ENCODE measurements around the gene NRXN3.

The NRXN3 gene

DNA sequence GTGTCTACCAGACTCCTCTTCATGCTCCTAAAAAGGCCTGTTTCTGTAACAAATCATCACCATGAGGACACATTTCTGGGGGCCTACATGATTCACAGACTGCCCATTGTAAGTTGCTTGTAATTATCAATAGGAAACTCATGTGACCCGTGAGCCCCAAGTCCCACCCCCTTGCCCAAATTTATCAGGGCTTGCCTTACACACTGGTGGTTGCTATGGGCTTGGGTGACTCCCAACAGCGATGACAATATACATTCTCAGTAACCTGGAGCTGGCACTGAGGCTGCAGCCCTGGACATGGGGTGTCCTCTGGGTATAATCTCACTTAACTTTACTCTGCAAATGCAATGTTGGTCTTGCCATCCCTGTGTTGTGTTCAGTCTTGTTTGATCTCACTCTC lies 149.2 kb downstream of the NRXN3 start:
- Histone ChIP-seq H3K79me2 (ENCODE audit: control insufficient read depth, insufficient read depth, low read length, unreplicated experiment) (no peaks in the 10 kb centered on the region), H2AFZ (ENCODE audit: low read length, unreplicated experiment) (no peak overlapping the region), H3K4me1 (ENCODE audit: control insufficient read depth, insufficient read depth, low read length, unreplicated experiment) (no peaks in the 10 kb centered on the region), H3K27ac (ENCODE audit: low read depth, low read length) (no peak overlapping the region), H3K4me3 (ENCODE audit: low read depth, low read length) (no peak overlapping the region), H3K27me3 (ENCODE audit: insufficient read depth, low read length) (no peaks in the 10 kb centered on the region), H3K36me3 (ENCODE audit: insufficient read depth, low read length) (no peaks in the 10 kb centered on the region)

DNA sequence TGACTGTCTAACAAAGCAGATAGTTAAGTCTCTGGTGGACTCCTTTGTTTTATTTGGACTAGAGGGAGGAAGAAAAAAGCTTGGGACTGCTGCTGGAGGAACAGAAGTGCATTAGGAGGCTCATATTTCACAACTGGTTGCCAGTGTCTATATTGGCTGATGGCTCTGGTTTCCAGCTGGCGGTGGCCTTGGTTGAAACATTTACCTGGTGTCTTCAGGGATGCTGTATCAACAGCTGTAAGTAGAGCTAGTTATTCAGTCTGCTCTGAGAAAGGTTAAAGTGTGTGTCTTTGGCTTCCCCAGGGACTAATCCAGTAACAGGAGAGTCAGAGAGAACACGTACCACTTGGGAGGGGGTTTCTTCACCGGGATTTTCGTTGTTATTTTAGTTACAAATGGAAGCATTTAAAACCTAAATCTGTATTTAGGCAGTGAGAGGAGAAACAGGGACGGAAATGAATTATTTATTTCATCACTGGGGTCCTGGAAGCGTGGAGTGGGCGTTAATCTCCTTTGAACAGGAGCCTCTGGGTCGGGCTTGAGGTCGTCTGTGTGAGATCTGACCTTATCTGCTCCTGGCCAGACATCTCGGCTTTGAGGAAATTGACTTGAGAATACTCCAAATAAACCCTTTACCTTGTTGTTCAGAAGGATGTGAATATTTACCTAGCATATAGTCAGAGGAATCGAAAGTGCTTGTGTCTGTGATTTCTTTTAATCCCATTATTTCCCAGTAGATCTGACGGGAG lies 149.9 kb downstream of the NRXN3 start:
- Histone ChIP-seq H3K36me3 (ENCODE audit: insufficient read depth, low read length) (no peaks in the 10 kb centered on the region), H2AFZ (ENCODE audit: low read length, unreplicated experiment) (no peak overlapping the region), H3K4me3 (ENCODE audit: low read depth, low read length) (no peak overlapping the region), H3K4me1 (ENCODE audit: control insufficient read depth, insufficient read depth, low read length, unreplicated experiment) (no peaks in the 10 kb centered on the region), H3K27me3 (ENCODE audit: insufficient read depth, low read length) (no peaks in the 10 kb centered on the region), H3K27ac (ENCODE audit: low read depth, low read length) (no peak overlapping the region), H3K79me2 (ENCODE audit: control insufficient read depth, insufficient read depth, low read length, unreplicated experiment) (no peaks in the 10 kb centered on the region)

DNA sequence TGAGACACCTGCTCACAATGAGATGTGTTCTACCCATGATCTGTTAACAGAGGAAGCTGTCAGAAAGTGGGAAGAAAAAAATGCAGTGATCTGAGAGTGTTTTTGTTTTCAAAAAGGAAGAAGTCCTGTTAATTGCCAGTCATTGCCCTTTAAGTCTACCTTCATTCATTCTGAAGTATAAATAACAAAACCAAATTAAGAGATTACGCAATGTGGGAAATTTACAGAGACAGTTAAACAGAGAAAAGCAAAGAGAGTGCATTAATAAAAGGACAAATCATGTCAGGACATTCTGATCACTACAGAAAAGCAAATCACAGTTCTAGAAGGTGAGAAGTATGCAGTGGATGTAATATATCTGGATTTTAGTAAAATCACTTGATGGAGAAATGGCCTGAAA lies 154.2 kb downstream of the NRXN3 start:
- Histone ChIP-seq H3K27ac (ENCODE audit: low read depth, low read length) (no peak overlapping the region), H3K4me3 (ENCODE audit: low read depth, low read length) (no peak overlapping the region), H3K27me3 (ENCODE audit: insufficient read depth, low read length) (no peaks in the 10 kb centered on the region), H2AFZ (ENCODE audit: low read length, unreplicated experiment) (no peak overlapping the region), H3K36me3 (ENCODE audit: insufficient read depth, low read length) (no peaks in the 10 kb centered on the region), H3K4me1 (ENCODE audit: control insufficient read depth, insufficient read depth, low read length, unreplicated experiment) (no peaks in the 10 kb centered on the region), H3K79me2 (ENCODE audit: control insufficient read depth, insufficient read depth, low read length, unreplicated experiment) (no peaks in the 10 kb centered on the region)

DNA sequence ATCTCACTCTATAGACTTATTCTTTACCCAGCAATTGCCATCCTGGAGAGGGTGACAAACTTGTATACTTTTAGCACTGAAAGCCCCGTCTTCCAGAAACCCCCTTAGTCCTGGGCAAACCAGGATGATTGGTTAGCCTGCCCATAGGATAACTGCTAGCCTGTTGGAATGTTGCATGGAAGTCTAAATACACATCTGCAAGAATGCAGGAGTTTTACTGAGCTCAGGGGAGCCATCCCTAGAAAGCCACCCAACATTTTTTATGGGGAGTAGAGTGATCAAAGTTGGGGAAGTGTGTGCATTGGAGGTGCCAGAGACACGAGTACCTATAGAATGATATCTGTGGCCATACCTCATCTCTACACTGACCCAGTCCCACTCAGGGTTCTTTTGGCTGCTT lies 155.7 kb downstream of the NRXN3 start:
- no peak overlapping the region for H3K27ac ChIP-seq (ENCODE audit: low read depth, low read length)
- no peaks in the 10 kb centered on the region for H3K36me3 ChIP-seq (ENCODE audit: insufficient read depth, low read length)
- no peak overlapping the region for H2AFZ ChIP-seq (ENCODE audit: low read length, unreplicated experiment)
- no peak overlapping the region for H3K4me3 ChIP-seq (ENCODE audit: low read depth, low read length)
- no peaks in the 10 kb centered on the region for H3K27me3 ChIP-seq (ENCODE audit: insufficient read depth, low read length)
- H3K4me1 ChIP-seq (ENCODE audit: control insufficient read depth, insufficient read depth, low read length, unreplicated experiment) = no peaks in the 10 kb centered on the region
- H3K79me2 ChIP-seq (ENCODE audit: control insufficient read depth, insufficient read depth, low read length, unreplicated experiment) = no peaks in the 10 kb centered on the region

DNA sequence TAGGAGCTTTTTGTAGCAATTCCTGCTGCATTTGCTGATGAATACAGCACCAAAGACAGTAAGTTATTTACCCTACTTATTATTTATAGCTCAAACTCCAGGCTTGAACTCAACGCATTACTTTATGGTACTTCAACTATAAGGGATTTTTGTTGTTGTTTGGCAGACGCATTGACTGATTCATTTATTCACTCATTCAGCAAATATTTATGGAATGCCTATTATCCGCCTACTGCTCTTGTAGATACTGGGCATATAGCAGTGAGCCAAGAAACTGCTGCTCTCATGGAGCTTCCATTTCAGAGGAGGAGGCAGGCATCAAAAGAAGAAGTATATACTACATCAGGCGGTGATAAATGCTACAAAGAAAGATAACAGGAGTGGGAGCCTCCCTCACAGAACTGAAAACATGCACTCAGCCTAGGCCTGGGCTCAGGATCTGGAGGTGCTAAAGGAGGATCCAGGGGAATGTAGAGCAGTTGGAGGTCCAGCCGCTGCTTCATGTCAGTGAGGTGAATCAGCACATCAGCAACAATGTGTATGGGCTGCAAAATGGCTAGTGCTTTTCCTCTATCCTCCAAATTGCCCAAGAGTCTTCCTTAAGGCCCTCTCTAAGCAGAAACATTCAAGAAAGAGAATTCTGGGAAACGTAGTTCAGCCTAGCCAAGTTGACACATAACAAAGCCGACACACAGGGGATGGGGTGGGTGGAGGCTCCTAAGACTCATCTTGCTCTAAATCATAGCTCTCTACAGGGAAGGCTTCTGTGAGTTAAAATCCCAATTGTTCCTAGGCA lies 157.5 kb downstream of the NRXN3 start:
- Histone ChIP-seq H2AFZ (ENCODE audit: low read length, unreplicated experiment) (no peak overlapping the region), H3K36me3 (ENCODE audit: insufficient read depth, low read length) (no peaks in the 10 kb centered on the region), H3K79me2 (ENCODE audit: control insufficient read depth, insufficient read depth, low read length, unreplicated experiment) (no peaks in the 10 kb centered on the region), H3K27ac (ENCODE audit: low read depth, low read length) (no peak overlapping the region), H3K4me1 (ENCODE audit: control insufficient read depth, insufficient read depth, low read length, unreplicated experiment) (no peaks in the 10 kb centered on the region), H3K27me3 (ENCODE audit: insufficient read depth, low read length) (no peaks in the 10 kb centered on the region), H3K4me3 (ENCODE audit: low read depth, low read length) (no peak overlapping the region)

DNA sequence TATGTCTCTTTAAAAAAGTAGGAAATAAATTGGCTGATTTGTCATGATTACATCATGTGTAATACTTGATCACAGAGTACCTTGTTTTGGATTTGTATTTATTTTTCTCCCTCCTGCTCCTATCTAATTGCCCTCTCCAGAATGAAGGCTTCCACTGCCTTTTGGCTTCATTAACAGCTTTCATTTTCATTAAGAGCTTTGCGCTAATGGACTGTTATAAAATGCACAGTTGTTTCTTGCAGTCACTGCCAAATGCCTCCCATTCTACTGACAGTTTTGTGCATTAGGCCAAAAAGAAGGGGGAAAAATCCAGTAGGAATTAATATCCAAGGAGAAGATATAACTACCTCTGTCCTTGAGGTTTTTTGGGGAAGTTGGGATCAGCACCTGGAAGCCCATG lies 159.2 kb downstream of the NRXN3 start:
- Histone ChIP-seq H3K36me3 (ENCODE audit: insufficient read depth, low read length) (no peaks in the 10 kb centered on the region), H2AFZ (ENCODE audit: low read length, unreplicated experiment) (no peak overlapping the region), H3K79me2 (ENCODE audit: control insufficient read depth, insufficient read depth, low read length, unreplicated experiment) (no peaks in the 10 kb centered on the region), H3K4me3 (ENCODE audit: low read depth, low read length) (no peak overlapping the region), H3K4me1 (ENCODE audit: control insufficient read depth, insufficient read depth, low read length, unreplicated experiment) (no peaks in the 10 kb centered on the region), H3K27ac (ENCODE audit: low read depth, low read length) (no peak overlapping the region), H3K27me3 (ENCODE audit: insufficient read depth, low read length) (no peaks in the 10 kb centered on the region)

DNA sequence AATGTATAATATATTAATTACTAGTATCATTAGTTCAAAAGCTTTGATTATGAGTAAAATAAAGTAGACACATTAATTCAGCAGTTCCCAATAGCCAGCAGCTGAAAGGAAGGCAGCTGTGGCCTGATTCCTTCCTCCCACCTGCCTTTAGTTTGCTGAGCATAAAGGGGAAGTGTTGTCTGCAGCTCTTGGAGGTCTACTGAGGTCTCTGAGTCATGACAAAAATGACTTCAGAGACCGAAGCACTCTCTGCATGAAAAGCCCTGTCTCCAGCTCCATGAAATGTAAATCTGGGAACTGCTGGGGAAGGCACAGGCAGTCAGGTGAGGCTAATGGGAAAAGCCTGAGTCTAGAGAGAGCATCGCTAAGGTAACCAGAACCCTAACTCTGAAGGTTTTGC lies 165.4 kb downstream of the NRXN3 start:
- Histone ChIP-seq H3K27me3 (ENCODE audit: insufficient read depth, low read length) (no peaks in the 10 kb centered on the region), H3K4me1 (ENCODE audit: control insufficient read depth, insufficient read depth, low read length, unreplicated experiment) (no peaks in the 10 kb centered on the region), H3K27ac (ENCODE audit: low read depth, low read length) (no peak overlapping the region), H2AFZ (ENCODE audit: low read length, unreplicated experiment) (no peak overlapping the region), H3K4me3 (ENCODE audit: low read depth, low read length) (no peak overlapping the region), H3K79me2 (ENCODE audit: control insufficient read depth, insufficient read depth, low read length, unreplicated experiment) (no peaks in the 10 kb centered on the region), H3K36me3 (ENCODE audit: insufficient read depth, low read length) (no peaks in the 10 kb centered on the region)

DNA sequence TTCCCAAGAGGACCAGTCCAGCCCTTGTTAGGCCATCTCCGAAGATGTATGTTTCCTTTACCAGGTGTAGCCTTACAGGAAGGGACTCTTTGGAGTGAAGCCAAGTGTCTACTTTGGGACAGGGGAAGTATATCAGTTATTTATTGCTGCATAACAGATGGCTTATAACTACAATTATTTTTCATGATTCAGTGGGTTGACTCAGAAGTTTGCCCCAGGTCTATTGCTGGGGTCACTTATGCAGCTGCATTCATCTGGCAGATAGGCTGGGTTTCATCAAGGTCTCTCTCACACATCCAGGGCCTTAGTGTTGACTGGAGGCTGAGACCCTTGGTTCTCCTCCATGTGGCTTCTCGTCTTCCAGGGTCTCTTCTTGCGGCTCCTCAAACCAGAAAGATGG lies 170.1 kb downstream of the NRXN3 start:
- no peaks in the 10 kb centered on the region for H3K36me3 ChIP-seq (ENCODE audit: insufficient read depth, low read length)
- H3K27me3 ChIP-seq (ENCODE audit: insufficient read depth, low read length) = no peaks in the 10 kb centered on the region
- no peak overlapping the region for H3K4me3 ChIP-seq (ENCODE audit: low read depth, low read length)
- H2AFZ ChIP-seq (ENCODE audit: low read length, unreplicated experiment) = no peak overlapping the region
- no peaks in the 10 kb centered on the region for H3K4me1 ChIP-seq (ENCODE audit: control insufficient read depth, insufficient read depth, low read length, unreplicated experiment)
- no peaks in the 10 kb centered on the region for H3K79me2 ChIP-seq (ENCODE audit: control insufficient read depth, insufficient read depth, low read length, unreplicated experiment)
- H3K27ac ChIP-seq (ENCODE audit: low read depth, low read length) = no peak overlapping the region

DNA sequence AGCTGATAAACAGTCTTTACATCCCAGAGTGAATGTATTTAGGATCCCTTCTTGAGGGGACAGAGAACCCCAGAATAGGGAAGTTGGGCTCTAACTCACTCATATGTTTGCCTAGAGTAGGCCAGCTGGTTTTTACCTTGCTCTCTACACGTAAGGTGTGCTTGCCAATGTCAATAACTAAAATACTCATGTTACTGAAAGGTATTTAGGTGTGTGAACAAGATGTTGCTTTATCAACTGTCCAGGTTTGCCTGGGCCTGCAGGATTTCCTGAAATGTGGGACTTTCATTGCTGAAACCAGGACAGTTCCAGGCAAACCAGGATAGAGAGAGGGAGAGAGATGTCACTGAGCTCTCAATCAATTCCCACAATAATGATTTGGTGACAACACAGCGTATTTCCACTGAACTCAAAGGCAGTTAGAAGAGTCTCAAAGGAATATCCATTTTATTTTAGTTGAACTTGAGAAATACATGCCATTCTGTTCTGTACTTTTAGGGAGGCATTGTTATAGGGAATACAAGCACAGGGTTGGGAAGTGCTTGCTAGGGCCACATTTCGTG lies 171.7 kb downstream of the NRXN3 start:
- H3K79me2 ChIP-seq (ENCODE audit: control insufficient read depth, insufficient read depth, low read length, unreplicated experiment) = no peaks in the 10 kb centered on the region
- no peak overlapping the region for H2AFZ ChIP-seq (ENCODE audit: low read length, unreplicated experiment)
- H3K36me3 ChIP-seq (ENCODE audit: insufficient read depth, low read length) = no peaks in the 10 kb centered on the region
- H3K4me1 ChIP-seq (ENCODE audit: control insufficient read depth, insufficient read depth, low read length, unreplicated experiment) = no peaks in the 10 kb centered on the region
- no peaks in the 10 kb centered on the region for H3K27me3 ChIP-seq (ENCODE audit: insufficient read depth, low read length)
- no peak overlapping the region for H3K27ac ChIP-seq (ENCODE audit: low read depth, low read length)
- H3K4me3 ChIP-seq (ENCODE audit: low read depth, low read length) = no peak overlapping the region

DNA sequence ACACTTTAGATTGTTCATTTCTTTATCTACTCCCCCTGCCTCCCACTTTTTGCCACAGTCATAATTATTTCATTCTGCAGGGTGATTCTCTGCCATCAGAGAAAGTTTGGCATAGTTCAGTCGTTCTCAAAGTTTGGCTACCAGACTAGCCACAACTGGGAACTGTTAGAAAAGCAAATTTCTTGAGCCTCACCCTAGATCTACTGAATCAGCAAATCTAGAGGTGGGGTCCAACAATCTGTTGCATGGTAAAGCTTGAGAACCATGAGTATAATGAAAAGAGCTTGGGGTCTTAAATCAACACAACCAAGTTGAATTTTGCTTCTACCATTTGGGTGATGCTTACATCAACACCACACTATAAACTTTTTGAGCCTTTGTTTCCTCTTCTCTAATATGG lies 172.7 kb downstream of the NRXN3 start:
- H3K4me3 ChIP-seq (ENCODE audit: low read depth, low read length) = no peak overlapping the region
- no peak overlapping the region for H2AFZ ChIP-seq (ENCODE audit: low read length, unreplicated experiment)
- H3K27me3 ChIP-seq (ENCODE audit: insufficient read depth, low read length) = no peaks in the 10 kb centered on the region
- no peaks in the 10 kb centered on the region for H3K79me2 ChIP-seq (ENCODE audit: control insufficient read depth, insufficient read depth, low read length, unreplicated experiment)
- no peak overlapping the region for H3K27ac ChIP-seq (ENCODE audit: low read depth, low read length)
- H3K36me3 ChIP-seq (ENCODE audit: insufficient read depth, low read length) = no peaks in the 10 kb centered on the region
- H3K4me1 ChIP-seq (ENCODE audit: control insufficient read depth, insufficient read depth, low read length, unreplicated experiment) = no peaks in the 10 kb centered on the region

DNA sequence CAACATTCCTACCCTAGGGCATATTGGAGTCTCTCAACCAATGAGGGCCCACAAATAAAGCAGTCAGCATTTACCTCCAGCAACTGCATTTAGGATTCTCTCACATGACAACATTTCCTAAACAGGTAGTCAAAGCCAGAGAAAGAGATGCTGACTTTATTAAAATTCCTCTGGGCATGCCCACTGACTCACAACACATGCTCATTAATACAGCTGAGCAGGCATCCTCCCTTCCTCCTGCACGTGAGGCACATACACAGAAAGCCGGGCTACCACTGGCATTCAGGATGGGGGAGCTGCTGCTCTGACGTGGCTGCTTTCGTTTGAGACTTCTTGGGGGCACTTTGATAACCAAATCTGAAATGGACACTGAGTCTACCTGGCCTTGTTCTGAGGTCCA lies 174.1 kb downstream of the NRXN3 start:
- Histone ChIP-seq H3K27ac (ENCODE audit: low read depth, low read length) (no peak overlapping the region), H3K27me3 (ENCODE audit: insufficient read depth, low read length) (no peaks in the 10 kb centered on the region), H3K4me1 (ENCODE audit: control insufficient read depth, insufficient read depth, low read length, unreplicated experiment) (no peaks in the 10 kb centered on the region), H3K4me3 (ENCODE audit: low read depth, low read length) (no peak overlapping the region), H3K36me3 (ENCODE audit: insufficient read depth, low read length) (no peaks in the 10 kb centered on the region), H3K79me2 (ENCODE audit: control insufficient read depth, insufficient read depth, low read length, unreplicated experiment) (no peaks in the 10 kb centered on the region), H2AFZ (ENCODE audit: low read length, unreplicated experiment) (no peak overlapping the region)

Measured in ACC112 (cell line).